ENCODE data around the gene STEAP3.
A peak's percentile ranks its signal among the peaks of the same experiment; 100 is the strongest.

DNA sequence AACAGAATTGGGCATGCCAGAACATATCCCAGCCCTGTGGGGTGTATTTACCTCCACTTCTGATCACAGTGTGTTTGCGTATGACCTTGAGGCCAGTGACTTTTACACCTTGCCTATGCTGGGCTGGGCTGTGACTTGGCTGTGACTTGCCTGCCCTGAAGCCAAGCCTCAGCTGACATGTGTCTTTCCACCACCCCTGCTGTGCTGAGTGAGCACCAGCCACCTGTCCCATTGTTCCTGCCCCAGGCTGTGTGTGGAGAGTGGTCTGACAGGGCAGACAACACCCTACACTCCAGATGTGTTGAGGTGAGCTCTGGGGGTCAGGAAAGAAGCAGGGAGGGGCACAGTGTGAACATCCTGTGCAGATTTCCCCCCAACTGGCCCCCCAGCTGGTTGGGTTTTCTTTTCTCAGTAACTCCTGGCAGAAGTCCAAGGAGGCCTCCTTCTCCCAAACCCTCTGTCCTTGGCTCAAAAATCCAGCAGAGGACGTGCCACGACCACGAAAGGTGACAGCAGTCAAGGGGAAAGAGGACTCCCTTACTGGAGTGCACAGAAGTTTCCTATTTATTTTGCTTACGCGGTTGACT, 5.1 kb upstream of the STEAP3 start:
- TF ChIP-seq, protein P1, sequence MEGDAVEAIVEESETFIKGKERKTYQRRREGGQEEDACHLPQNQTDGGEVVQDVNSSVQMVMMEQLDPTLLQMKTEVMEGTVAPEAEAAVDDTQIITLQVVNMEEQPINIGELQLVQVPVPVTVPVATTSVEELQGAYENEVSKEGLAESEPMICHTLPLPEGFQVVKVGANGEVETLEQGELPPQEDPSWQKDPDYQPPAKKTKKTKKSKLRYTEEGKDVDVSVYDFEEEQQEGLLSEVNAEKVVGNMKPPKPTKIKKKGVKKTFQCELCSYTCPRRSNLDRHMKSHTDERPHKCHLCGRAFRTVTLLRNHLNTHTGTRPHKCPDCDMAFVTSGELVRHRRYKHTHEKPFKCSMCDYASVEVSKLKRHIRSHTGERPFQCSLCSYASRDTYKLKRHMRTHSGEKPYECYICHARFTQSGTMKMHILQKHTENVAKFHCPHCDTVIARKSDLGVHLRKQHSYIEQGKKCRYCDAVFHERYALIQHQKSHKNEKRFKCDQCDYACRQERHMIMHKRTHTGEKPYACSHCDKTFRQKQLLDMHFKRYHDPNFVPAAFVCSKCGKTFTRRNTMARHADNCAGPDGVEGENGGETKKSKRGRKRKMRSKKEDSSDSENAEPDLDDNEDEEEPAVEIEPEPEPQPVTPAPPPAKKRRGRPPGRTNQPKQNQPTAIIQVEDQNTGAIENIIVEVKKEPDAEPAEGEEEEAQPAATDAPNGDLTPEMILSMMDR (conservative IDR thresholded peaks at IDR 0.05; ENCODE audit: low read length) = 0 out of 2 replicates have a peak, but pooled peaks have one; percentile 10
- no peak for TF ChIP-seq EZH2phosphoT487 (IDR thresholded peaks at IDR 0.05; ENCODE audit: borderline replicate concordance)

All from Loucy (cell line).